MM.1S (cell line): Measurements from ENCODE around the gene TLX3.

Source experiments
- EZH2 ChIP-seq: fragments of 300-600 bp; sonication (generic); optimal IDR thresholded peaks from 2 replicates; pipeline ENCODE3; 2017; ENCODE audit warnings: low read depth, mild to moderate bottlenecking, antibody characterized with exemption, low read length, mixed read lengths
- TF ChIP-seq, protein P1 (sequence below): fragments of 300-600 bp; sonication (generic); IDR thresholded peaks from 2 replicates; pipeline ENCODE4 v1.5.1; 2016; ENCODE audit warnings: antibody characterized with exemption, low read length, mixed read lengths

DNA sequence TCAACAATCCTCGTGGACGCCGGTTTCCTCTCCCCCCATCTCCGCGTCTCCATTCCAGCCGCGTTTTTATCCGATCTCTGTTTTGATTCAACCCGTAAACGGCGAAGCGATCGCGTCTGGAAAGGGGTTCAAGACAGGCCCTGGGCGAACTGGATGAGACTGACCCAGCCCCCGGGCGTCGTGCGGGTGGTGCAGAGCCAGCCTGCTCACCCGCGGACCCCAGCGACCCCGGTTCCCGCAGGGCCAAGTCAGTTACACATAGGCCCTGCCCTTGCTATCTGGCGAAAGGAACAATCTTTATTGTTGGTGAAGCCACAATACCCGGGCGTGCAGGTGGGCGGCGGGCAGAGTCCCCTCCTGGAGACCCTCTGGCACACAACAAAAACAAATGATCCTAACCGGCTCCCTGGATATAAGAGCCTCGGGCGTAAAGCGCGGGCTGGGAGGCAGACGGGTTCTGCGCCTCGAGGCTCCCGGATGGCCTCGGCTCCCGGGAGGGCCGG is 1.8 kb downstream of the TLX3 start:
- TF ChIP-seq, protein P1, sequence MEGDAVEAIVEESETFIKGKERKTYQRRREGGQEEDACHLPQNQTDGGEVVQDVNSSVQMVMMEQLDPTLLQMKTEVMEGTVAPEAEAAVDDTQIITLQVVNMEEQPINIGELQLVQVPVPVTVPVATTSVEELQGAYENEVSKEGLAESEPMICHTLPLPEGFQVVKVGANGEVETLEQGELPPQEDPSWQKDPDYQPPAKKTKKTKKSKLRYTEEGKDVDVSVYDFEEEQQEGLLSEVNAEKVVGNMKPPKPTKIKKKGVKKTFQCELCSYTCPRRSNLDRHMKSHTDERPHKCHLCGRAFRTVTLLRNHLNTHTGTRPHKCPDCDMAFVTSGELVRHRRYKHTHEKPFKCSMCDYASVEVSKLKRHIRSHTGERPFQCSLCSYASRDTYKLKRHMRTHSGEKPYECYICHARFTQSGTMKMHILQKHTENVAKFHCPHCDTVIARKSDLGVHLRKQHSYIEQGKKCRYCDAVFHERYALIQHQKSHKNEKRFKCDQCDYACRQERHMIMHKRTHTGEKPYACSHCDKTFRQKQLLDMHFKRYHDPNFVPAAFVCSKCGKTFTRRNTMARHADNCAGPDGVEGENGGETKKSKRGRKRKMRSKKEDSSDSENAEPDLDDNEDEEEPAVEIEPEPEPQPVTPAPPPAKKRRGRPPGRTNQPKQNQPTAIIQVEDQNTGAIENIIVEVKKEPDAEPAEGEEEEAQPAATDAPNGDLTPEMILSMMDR = no peak
- TF ChIP-seq EZH2 = no peak
